Measurements from ENCODE around the gene SYT7. TPM values are rescaled to one million over a fixed set of nuclear protein-coding genes. Genes with fewer than 3 reads are reported as not detected.

SYT7 gene
- total RNA-seq, 1 experiment from 2014 or later = 2.5 TPM

DNA sequence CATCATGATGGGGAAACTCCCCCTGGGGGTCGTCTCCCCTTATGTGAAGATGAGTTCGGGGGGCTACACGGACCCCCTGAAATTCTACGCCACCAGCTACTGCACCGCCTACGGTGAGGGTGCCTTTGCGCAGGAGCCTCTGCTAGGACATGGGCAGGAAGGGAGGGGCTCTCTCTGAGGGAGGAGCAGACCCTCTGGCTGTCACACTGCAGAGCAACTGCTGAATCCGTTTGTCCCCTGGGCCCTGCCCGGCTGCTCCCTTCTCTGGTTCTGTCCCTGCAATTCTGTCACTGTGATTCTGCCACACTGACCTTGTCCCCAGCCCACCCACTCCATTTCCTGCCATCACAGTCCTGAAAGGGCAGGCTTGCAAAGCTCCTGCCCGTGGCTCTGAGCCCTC lies 99.1 kb downstream of the SYT7 start:
- Histone ChIP-seq H3K9me3 (ENCODE audit: control insufficient read depth, insufficient read depth, low read depth, low read length) (no peaks in the 10 kb centered on the region), H3K36me3 (ENCODE audit: control insufficient read depth, insufficient read depth, low read length) (no peaks in the 10 kb centered on the region), H3K27ac (ENCODE audit: low read length) (no peak overlapping the region), H3K27me3 (ENCODE audit: control insufficient read depth, insufficient read depth, low read length) (no peaks in the 10 kb centered on the region), H3K4me3 (ENCODE audit: low read depth in 2 of 2, low read length in 2 of 2) (no peak overlapping the region), H3K4me1 (ENCODE audit: control insufficient read depth, insufficient read depth, low read length) (peaks cover 3% of the 10 kb centered on the region; the same call in 1 of the 2 replicates)
- BruUV-seq (replicated peaks) = no TSS peak
- CTCF ChIA-PET = interaction anchor here (0.8 to 1.2 kb wide), 2 partner anchors 17 to 148 kb away, joined by 3 read pairs; no protein-coding TSS in a partner anchor
- ATAC-seq (no peak), DNase-seq (ENCODE audit: low read depth, low spot score) (no peak)
- TF ChIP-seq, protein P1, sequence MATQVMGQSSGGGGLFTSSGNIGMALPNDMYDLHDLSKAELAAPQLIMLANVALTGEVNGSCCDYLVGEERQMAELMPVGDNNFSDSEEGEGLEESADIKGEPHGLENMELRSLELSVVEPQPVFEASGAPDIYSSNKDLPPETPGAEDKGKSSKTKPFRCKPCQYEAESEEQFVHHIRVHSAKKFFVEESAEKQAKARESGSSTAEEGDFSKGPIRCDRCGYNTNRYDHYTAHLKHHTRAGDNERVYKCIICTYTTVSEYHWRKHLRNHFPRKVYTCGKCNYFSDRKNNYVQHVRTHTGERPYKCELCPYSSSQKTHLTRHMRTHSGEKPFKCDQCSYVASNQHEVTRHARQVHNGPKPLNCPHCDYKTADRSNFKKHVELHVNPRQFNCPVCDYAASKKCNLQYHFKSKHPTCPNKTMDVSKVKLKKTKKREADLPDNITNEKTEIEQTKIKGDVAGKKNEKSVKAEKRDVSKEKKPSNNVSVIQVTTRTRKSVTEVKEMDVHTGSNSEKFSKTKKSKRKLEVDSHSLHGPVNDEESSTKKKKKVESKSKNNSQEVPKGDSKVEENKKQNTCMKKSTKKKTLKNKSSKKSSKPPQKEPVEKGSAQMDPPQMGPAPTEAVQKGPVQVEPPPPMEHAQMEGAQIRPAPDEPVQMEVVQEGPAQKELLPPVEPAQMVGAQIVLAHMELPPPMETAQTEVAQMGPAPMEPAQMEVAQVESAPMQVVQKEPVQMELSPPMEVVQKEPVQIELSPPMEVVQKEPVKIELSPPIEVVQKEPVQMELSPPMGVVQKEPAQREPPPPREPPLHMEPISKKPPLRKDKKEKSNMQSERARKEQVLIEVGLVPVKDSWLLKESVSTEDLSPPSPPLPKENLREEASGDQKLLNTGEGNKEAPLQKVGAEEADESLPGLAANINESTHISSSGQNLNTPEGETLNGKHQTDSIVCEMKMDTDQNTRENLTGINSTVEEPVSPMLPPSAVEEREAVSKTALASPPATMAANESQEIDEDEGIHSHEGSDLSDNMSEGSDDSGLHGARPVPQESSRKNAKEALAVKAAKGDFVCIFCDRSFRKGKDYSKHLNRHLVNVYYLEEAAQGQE (IDR thresholded peaks at IDR 0.05; ENCODE audit: insufficient read depth in 1 of 2, low read depth in 2 of 2, low read length in 1 of 2) = no peak
- TF ChIP-seq SIN3A (IDR thresholded peaks at IDR 0.05; ENCODE audit: borderline replicate concordance, insufficient read depth, low read depth, low read length) (no peak), TCF7L2 (IDR thresholded peaks at IDR 0.05; ENCODE audit: low read depth, low read length) (no peak), POLR2AphosphoS5 (IDR thresholded peaks at IDR 0.05; ENCODE audit: low read depth, low read length) (no peak)
- TF ChIP-seq, protein P2, sequence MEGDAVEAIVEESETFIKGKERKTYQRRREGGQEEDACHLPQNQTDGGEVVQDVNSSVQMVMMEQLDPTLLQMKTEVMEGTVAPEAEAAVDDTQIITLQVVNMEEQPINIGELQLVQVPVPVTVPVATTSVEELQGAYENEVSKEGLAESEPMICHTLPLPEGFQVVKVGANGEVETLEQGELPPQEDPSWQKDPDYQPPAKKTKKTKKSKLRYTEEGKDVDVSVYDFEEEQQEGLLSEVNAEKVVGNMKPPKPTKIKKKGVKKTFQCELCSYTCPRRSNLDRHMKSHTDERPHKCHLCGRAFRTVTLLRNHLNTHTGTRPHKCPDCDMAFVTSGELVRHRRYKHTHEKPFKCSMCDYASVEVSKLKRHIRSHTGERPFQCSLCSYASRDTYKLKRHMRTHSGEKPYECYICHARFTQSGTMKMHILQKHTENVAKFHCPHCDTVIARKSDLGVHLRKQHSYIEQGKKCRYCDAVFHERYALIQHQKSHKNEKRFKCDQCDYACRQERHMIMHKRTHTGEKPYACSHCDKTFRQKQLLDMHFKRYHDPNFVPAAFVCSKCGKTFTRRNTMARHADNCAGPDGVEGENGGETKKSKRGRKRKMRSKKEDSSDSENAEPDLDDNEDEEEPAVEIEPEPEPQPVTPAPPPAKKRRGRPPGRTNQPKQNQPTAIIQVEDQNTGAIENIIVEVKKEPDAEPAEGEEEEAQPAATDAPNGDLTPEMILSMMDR (IDR thresholded peaks at IDR 0.05) = no peak
- POLR2A ChIA-PET = interaction anchor here (0.6 kb wide), 1 partner anchor 20 kb away, joined by 3 read pairs; no protein-coding TSS in a partner anchor
- in situ Hi-C loops (cut with HindIII; ENCODE audit: low pct_unique_long_range_greater_than_20kb, low sequenced_read_pairs) (no loop called here), intact Hi-C loops (cut with micrococcal nuclease; ENCODE audit: unreplicated experiment) (no loop called here)

DNA sequence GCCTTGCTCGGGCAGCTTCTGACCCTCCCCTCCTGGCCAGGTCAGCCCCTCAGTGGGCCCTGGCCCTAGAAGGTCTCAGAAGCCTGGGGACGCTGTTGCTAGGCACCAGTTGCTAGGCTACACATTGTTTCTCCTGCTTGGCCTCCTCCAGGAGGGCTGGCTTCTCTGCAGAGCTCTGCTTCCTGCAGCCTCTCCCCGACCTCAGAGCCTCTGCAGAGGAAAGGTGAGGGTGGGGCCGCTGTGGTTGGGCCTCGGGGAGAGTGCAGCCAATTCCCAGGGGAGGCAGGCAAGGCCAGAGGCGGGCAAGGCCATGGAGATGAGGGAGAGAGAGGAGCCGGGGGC lies 99.9 kb downstream of the SYT7 start:
- H3K9me3 ChIP-seq (ENCODE audit: control insufficient read depth, insufficient read depth, low read depth, low read length) = no peaks in the 10 kb centered on the region
- no peaks in the 10 kb centered on the region for H3K27me3 ChIP-seq (ENCODE audit: control insufficient read depth, insufficient read depth, low read length)
- DNase-seq (ENCODE audit: low read depth, low spot score) = no peak
- H3K4me3 ChIP-seq (ENCODE audit: low read depth in 2 of 2, low read length in 2 of 2) = no peak overlapping the region
- BruUV-seq (replicated peaks) = no TSS peak
- TF ChIP-seq, protein P1 (IDR thresholded peaks at IDR 0.05; ENCODE audit: insufficient read depth in 1 of 2, low read depth in 2 of 2, low read length in 1 of 2) = no peak
- TF ChIP-seq POLR2AphosphoS5 (IDR thresholded peaks at IDR 0.05; ENCODE audit: low read depth, low read length) = no peak
- no peak for TF ChIP-seq SIN3A (IDR thresholded peaks at IDR 0.05; ENCODE audit: borderline replicate concordance, insufficient read depth, low read depth, low read length)
- TF ChIP-seq, protein P2 (IDR thresholded peaks at IDR 0.05) = no peak
- TF ChIP-seq TCF7L2 (IDR thresholded peaks at IDR 0.05; ENCODE audit: low read depth, low read length) = no peak
- intact Hi-C loops (cut with micrococcal nuclease; ENCODE audit: unreplicated experiment) (no loop called here), in situ Hi-C loops (cut with HindIII; ENCODE audit: low pct_unique_long_range_greater_than_20kb, low sequenced_read_pairs) (no loop called here)
- ATAC-seq = peak; percentile 40
- H3K27ac ChIP-seq (ENCODE audit: low read length) = no peak overlapping the region
- H3K36me3 ChIP-seq (ENCODE audit: control insufficient read depth, insufficient read depth, low read length) = no peaks in the 10 kb centered on the region
- CTCF ChIA-PET = no interaction called here
- POLR2A ChIA-PET = no interaction called here
- peaks cover 3% of the 10 kb centered on the region; the same call in 1 of the 2 replicates for H3K4me1 ChIP-seq (ENCODE audit: control insufficient read depth, insufficient read depth, low read length)
